ENCODE data around the gene C6orf120.

DNA sequence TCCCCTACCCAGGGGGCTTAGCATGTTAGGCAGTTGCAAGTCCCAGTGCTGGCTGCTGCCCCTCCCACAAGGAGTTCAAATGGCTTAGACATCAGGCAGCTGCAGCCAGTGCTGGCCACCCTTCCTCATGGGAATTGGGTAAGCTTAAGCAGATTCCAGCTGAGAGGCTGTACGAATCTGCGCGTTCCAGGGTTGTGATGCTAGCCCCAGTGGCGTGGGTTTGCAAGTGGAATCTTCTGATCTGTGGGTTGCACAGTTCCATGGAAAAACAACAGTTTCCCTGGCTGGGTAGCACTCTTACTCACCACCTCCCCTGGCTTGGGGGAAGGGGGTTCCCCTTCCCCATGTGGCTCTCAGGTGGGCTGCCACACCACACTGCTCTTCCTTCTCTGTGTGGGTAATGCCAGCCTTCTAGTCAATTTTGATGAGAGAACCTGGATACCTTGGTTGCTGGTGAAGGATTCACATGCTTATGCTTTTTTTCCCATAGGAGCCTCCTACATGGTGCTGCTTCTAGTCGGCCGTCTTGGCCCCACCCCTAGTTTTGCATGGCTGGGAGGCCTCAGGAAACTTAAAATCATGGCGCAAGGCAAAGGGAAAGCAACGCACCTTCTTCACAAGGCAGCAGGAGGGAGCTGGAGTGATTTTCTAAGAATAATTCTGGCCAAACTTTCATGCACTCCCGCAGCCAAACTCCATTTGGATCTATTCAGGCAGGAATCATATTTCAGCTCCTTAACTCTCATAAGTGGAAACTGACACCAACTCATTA, 36.5 kb downstream of the C6orf120 start:
- TF ChIP-seq CTCF (conservative IDR thresholded peaks at IDR 0.05 in 1 of 2, IDR thresholded peaks at IDR 0.05 in 1 of 2; ENCODE audit: low read depth in 1 of 2, low read length in 2 of 2) (no peak), EZH2 (IDR thresholded peaks at IDR 0.05; ENCODE audit: low read length, missing control alignments) (no peak)
